Non-pigmented ciliary epithelial cell (primary cell): Measurements from ENCODE around the gene SORCS2.

Experiments
- DNase-seq: peaks from one replicate; pipeline ENCODE4 v3.0.0-alpha.2; 2010; ENCODE audit warnings: low read depth

The SORCS2 gene

GRCh38 chr4:7672601-7673000, 480.3 kb downstream of the SORCS2 start:
- DNase-seq = no peak

DNA sequence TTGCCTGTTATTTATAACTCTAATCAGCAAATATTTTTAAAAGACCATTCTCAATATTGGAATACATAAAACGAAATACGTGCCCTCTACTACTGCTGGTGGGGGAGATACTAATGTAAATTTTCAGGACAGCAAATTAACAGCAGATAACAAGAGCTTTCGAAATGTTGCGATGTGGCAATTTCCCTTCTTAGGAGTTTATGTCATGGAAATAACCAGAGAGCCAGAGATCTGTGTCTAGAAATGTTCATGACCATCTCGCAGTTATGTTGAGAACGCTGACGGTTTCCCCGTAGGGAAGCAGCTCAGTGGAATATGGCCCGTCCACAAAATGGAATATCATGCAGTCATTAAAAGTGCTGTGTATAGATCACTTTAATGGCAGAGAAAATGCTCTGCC, 480.8 kb downstream of the SORCS2 start:
- DNase-seq = no peak

GRCh38 chr4:7674706-7675105, 482.4 kb downstream of the SORCS2 start:
- DNase-seq = no peak

DNA sequence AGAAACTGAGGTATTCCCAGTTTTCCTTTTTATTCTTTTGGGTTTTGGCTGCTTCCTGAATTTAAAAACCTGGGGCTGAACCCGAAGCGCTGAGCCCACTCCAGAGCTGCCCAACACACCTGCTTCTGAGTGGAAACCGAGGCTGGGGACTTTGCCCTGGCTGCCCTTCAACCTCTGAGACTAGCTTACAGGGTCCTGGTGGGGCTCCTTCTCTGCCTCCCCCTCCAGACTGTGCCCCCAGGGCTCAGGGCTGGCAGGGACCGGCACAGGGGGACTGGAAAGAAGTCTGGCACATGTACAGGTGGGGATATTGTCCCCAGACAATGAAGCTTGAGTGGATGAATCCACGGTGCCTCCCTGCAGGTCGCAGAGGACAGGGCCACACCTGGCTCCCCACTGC, 482.8 kb downstream of the SORCS2 start:
- no peak for DNase-seq

- DNase-seq = no peak
These were observed 483.4 kb downstream of the SORCS2 start for GRCh38 chr4:7675612-7676320.

DNA sequence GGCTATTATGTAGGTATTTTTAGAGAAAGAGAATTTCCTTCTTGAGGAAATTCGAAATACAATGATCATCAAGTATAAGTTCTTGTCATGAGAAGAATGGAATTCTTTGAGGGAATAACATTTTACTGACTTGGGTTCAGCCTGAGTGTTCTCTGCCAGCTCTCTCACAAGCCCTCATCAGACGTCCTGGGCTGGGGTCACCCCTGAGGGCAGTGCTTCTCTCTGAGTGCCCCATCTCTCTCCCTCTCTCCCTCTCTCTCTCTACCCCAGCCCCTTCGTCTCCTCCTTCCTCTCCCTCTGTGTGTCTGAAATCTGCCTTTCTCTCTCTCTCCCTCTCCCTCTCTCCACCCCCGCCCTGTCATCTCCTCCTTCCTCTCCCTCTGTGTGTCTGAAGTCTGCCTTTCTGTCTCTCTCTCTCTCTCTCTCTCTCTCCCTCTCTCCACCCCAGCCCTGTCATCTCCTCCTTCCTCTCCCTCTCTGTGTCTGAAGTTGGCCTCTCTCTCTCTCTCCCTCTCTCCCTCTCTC, 484.1 kb downstream of the SORCS2 start:
- no peak for DNase-seq

GRCh38 chr4:7677086-7677485, 484.7 kb downstream of the SORCS2 start:
- no peak for DNase-seq

DNA sequence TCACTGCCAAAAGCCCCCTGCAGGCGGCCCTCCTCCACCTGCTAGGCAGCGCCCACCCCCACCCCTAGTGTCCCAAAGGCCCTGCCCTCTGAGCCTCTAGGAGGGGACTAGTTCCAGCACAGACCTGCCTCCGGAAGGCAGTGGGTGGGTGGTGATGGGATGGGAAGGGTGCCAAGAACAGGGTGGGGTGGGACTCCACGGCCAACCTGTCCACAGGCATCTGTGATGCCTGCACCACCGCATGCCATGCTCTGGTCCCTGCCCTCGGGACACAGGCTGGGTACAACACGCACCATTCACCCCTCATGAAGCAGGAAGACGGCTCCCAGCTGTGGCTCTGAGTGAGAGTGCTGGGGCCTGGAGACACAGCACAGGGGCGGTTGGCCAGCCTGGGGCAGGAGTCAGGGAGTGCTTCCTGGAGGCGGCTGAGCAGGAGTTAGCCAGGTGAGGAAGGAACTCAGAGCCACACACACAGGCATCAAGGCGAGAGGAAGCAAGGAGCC, 485.5 kb downstream of the SORCS2 start:
- DNase-seq = no peak

DNA sequence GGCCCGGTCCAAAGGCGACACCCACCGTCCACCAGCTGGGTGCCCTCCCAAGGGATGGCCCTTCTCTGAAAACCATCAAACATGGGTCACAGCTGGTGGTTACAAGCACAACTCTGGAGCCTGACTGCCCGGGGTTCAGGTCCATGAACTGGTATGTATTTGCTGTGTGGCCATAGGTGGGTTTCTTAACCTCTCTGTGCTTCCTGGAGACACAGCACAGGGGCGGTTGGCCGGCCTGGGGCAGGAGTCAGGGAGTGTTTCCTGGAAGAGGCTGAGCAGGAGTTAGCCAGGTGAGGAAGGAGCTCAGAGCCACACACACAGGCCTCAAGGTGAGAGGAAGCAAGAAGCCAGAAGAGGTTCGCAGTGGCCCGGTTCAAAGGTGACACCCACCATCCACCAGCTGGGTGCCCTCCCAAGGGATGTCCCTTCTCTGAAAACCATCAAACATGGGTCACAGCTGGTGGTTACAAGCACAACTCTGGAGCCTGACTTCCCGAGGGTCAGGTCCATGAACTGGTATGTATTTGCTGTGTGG, 486.0 kb downstream of the SORCS2 start:
- DNase-seq = no peak

- no peak for DNase-seq
These were observed 487.2 kb downstream of the SORCS2 start for GRCh38 chr4:7679406-7680040.

- no peak for DNase-seq
These were observed 487.8 kb downstream of the SORCS2 start for GRCh38 chr4:7680106-7680505.

- DNase-seq = no peak
These were observed 488.4 kb downstream of the SORCS2 start for GRCh38 chr4:7680731-7681130.

DNA sequence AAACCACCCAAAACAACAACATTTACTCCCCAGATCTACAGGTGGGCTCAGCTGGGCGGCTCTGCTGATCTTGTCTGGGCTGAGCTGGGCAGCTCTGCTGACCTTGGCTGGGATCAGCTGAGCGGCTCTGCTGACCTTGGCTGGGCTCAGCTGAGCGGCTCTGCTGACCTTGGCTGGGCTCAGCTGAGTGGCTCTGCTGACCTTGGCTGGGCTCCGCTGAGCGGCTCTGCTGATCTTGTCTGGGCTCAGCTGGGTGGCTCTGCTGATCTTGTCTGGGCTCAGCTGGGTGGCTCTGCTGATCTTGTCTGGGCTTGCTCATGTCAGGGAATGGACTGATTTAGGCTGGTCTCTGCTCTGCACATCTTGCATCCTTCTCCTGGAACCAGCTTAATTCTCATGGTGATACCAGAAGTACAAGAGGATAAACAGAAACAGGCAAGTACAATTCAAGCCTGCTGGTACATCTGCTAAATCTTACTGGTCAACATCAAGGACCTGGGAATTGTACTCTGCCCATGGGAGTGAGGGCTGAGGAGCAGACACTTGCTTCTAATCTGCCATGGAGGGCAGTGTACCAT, 490.9 kb downstream of the SORCS2 start:
- DNase-seq = no peak

DNA sequence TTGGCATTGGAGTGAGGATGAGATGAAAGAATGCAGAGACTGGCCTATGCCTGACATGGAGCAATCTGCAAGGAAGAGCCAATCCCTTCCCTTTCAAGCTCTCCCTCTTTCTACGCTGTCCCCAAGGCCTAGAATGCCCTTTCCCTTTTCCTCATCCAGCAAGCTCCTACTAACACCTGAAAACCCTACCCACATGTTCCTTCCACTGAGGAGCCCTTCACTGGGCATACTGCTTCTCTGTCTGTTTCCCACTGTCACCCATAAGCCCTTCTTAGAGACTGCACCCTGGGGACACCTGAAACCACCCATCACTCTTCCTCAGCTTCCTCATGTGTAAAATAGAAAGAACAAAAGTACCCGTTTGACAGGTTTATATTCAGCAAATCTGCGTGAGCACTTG, 492.0 kb downstream of the SORCS2 start:
- no peak for DNase-seq

GRCh38 chr4:7686070-7686870, 493.9 kb downstream of the SORCS2 start:
- DNase-seq = no peak

DNA sequence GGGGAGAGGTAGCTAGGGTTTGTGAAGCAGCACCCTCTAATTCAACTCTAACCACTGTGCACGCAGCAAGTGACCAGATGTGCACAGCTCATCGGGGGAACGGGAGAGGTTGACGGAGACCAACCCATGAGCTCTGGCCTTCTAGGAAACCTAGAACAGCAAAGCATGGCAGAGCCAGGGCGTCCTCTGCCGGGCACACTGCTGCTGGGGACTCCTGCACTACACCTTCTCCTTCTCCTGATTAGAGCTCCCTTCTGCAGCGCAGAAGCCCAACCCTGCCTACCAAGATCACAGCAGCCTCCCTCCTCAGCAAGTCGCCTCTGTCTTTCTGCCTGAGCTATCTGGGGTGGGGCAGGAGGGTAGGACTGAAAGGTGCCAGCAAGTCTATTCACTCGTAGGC, 494.7 kb downstream of the SORCS2 start:
- DNase-seq = no peak

- DNase-seq = no peak
These were observed 495.5 kb downstream of the SORCS2 start for GRCh38 chr4:7687796-7688195.

DNA sequence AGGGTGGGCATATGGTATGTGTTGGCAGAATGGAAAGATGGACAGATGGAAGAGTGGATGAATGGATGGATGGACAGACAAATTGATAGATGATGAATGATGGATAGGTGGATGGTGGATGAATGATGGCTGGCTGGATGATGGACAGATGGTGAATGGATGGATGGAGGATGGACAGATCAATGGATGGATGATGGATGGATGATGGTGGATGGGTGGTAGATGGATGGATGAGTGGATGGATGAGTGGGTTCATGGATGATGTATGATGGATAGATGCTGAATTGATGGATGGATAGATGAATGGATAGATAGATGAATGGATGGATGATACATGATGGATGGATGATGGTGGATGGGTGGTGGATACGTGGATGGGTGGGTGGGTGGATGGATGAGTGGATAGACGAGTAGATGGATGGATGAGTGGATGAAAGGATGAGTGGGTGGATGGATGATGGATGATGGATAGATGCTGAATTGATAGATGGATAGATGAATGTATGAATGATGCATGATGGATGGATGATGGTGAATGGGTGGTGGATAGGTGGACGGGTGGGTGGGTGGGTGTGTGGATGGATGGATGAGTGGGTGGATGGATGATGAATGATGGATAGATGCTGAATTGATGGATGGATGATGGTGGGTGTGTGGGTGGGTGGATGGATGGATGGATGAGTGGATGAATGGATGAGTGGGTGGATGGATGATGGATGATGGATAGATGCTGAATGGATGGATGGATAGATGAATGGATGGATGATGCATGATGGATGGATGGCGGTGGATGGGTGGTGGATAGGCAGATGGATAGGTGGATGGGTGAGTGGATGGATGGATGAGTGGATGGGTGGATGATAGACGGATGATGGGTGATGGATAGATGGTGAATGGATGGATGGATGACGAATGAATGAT, 497.7 kb downstream of the SORCS2 start:
- no peak for DNase-seq

DNA sequence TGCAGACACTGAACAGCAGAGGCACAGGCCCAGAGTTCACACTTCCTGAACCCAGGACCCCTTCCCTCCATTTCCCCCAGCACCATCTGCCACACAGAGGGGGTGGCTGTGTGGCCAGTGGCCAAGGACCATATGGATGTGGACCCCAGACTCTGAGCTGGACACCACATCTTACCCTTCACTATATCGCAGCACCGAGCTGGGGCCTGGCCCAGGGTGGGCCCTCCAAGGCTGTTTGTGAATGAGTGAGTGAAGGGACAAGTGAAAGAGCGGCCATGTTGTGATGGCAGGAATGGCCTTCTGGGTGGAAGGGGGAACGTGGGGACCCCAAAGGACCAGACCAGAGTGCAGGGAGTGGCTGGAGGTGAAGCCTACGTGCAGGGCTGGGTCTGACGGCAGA, 498.7 kb downstream of the SORCS2 start:
- no peak for DNase-seq

- no peak for DNase-seq
These were observed 499.6 kb downstream of the SORCS2 start for GRCh38 chr4:7691982-7692381.
